ENCODE results near the gene ZNF554. TPM values are rescaled to one million over a fixed set of nuclear protein-coding genes. Genes with fewer than 3 reads are reported as not detected.

The ZNF554 gene
- total RNA-seq, 3 donors from 2014 or later (not counting 1 experiment from before 2014, with no cell fraction given), result 3.4 to 5.6 (median 3.7) TPM

DNA sequence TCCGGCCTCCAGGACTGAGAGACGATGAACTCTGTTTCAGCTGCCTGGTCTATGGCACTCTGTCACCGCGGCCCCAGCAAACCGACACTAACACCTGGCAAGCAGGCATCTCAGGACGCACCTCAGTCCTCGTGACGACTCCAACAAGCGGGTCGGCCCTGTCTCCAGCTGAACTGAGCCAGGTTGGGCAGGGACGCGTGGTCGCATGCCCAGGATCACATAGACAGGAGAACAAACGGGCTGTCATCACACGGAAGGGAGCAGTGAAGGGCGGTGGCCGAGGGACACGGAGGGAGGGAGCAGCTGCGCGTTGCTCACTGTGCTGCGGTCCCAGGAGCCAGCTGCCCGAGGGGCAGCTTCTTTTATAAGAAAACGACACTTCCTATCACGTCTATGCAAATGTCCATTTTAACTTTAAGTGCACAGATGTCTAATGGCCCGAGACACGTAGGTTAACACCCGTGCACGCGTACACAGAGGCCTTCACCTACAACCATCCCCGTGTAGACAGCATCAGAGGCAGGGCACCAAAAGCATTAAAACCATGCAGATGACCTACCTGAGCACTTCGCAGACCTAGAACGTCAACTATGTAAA is 45.5 kb upstream of the ZNF554 start:
- H3K27me3 ChIP-seq (ENCODE audit: control insufficient read depth, insufficient read depth, low read length), result no peaks in the 10 kb centered on the region
- intact Hi-C loops (cut with micrococcal nuclease), result no loop called here
- H3K27ac ChIP-seq (ENCODE audit: low read length), result no peak overlapping the region
- no peak overlapping the region for H3K4me3 ChIP-seq (ENCODE audit: low read length)
- H3K9me3 Mint-ChIP-seq, result no peaks in the 10 kb centered on the region
- H3K4me1 Mint-ChIP-seq, result peaks cover 20 to 25% of the 10 kb centered on the region in 2 donors
- H3K9me3 ChIP-seq (ENCODE audit: control insufficient read depth, insufficient read depth, low read length), result no peaks in the 10 kb centered on the region
- no peak overlapping the region for H3K4me3 Mint-ChIP-seq
- H3K27me3 Mint-ChIP-seq (ENCODE audit: low read depth in 2 of 2), result no peaks in the 10 kb centered on the region
- TF ChIP-seq, protein P1, sequence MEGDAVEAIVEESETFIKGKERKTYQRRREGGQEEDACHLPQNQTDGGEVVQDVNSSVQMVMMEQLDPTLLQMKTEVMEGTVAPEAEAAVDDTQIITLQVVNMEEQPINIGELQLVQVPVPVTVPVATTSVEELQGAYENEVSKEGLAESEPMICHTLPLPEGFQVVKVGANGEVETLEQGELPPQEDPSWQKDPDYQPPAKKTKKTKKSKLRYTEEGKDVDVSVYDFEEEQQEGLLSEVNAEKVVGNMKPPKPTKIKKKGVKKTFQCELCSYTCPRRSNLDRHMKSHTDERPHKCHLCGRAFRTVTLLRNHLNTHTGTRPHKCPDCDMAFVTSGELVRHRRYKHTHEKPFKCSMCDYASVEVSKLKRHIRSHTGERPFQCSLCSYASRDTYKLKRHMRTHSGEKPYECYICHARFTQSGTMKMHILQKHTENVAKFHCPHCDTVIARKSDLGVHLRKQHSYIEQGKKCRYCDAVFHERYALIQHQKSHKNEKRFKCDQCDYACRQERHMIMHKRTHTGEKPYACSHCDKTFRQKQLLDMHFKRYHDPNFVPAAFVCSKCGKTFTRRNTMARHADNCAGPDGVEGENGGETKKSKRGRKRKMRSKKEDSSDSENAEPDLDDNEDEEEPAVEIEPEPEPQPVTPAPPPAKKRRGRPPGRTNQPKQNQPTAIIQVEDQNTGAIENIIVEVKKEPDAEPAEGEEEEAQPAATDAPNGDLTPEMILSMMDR (IDR thresholded peaks at IDR 0.05), result no peak
- DNase-seq (no peak), ATAC-seq (no peak)
- H3K27ac Mint-ChIP-seq, result peak overlapping the region in 1 of 2 donors; percentile 95
- WGBS (ENCODE audit: insufficient coverage), result 93% methylated on average over 32 of the region's 32 CpGs
- H3K36me3 Mint-ChIP-seq, result no peaks in the 10 kb centered on the region
- peaks cover 28% of the 10 kb centered on the region for H3K4me1 ChIP-seq (ENCODE audit: control insufficient read depth, insufficient read depth, low read length)
- peaks cover 2% of the 10 kb centered on the region for H3K36me3 ChIP-seq (ENCODE audit: control insufficient read depth, insufficient read depth, low read length)

DNA sequence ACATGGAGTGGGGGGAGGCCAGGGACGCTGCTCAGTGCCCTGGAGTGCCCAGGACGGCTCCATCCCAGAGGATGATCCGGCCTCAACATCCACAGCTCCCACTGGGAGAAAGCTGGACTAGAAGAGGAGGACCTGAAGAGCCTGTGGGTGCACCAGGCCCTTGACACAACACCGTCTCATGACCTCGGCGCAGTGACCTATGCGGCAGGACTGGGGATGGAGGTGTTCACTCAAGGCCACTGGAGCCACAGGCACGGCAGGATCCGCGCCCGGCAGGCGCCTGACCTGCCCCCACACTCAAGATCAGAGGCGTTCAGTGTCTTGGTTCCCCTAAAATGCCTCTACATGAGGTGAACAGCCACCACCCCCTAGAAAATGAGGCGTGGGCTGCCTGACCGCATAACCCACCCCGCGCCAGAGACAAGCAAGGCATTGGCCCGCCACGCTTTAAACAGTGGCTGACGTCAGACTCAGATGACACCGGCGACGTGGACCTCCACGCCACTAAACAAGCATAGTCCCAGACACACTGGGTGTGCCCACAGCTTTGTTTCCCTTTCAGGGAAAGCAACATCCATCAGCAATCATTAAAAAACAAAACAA is 44.6 kb upstream of the ZNF554 start:
- H3K9me3 Mint-ChIP-seq, result no peaks in the 10 kb centered on the region
- peaks cover 28% of the 10 kb centered on the region for H3K4me1 ChIP-seq (ENCODE audit: control insufficient read depth, insufficient read depth, low read length)
- H3K27me3 Mint-ChIP-seq (ENCODE audit: low read depth in 2 of 2), result no peaks in the 10 kb centered on the region
- no peaks in the 10 kb centered on the region for H3K9me3 ChIP-seq (ENCODE audit: control insufficient read depth, insufficient read depth, low read length)
- peak in 2 of 3 donors; percentile 29 to 39 for ATAC-seq
- H3K4me3 Mint-ChIP-seq, result peak overlapping the region; percentile 87
- 83% methylated on average over 24 of the region's 24 CpGs for WGBS (ENCODE audit: insufficient coverage)
- TF ChIP-seq, protein P1 (IDR thresholded peaks at IDR 0.05), result no peak
- no peak overlapping the region for H3K4me3 ChIP-seq (ENCODE audit: low read length)
- intact Hi-C loops (cut with micrococcal nuclease), result no loop called here
- peak overlapping the region; percentile 83 for H3K27ac ChIP-seq (ENCODE audit: low read length)
- H3K36me3 Mint-ChIP-seq, result no peaks in the 10 kb centered on the region
- H3K36me3 ChIP-seq (ENCODE audit: control insufficient read depth, insufficient read depth, low read length), result peaks cover 2% of the 10 kb centered on the region
- peaks cover 21 to 26% of the 10 kb centered on the region in 2 donors for H3K4me1 Mint-ChIP-seq
- no peaks in the 10 kb centered on the region for H3K27me3 ChIP-seq (ENCODE audit: control insufficient read depth, insufficient read depth, low read length)
- DNase-seq, result no peak
- H3K27ac Mint-ChIP-seq, result peak overlapping the region; percentile 95 to 96

DNA sequence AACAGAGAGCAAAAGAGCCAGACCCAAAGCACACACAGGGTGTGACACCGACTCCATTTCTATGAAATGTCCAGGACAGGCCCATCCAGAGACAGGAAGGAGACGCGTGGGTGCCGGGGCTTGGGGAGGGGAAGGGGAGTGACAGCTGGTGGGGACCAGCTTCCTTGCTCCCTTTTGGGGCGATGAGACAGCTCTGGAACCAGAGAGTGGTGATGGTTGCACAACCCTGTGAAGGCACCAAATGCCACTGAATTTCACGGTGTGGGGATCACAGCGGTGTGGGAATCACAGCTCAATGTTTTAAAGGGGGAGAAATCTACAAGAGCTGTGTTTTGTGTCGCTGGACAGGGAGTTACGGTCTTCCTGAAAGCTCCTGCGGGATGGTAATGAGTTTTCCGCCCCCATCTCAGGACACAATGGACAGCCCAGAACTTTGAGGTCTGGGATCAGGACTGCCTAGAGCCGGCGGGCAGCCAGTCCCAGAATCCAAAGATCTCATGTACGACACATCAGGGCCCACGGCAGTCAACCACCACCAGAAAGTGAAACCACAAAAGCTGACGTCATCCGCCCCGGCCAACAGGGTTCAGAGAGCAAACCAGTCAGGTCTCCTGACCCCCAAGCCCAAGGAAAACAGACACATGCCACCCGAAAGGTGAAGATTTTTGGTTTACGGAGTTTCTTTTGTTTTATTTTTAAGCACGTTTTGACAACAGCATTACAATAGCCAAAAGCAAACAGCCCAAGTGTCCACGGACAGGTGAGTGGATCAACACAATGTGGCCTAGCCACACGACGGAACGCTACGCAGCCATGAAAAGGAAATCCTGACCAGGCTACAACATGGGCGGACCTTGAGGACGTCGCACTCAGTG is 43.9 kb upstream of the ZNF554 start:
- no peaks in the 10 kb centered on the region for H3K27me3 Mint-ChIP-seq (ENCODE audit: low read depth in 2 of 2)
- H3K4me1 ChIP-seq (ENCODE audit: control insufficient read depth, insufficient read depth, low read length), result peaks cover 23% of the 10 kb centered on the region
- TF ChIP-seq, protein P1 (IDR thresholded peaks at IDR 0.05), result no peak
- H3K4me3 Mint-ChIP-seq, result peak overlapping the region; percentile 87
- peaks cover 23 to 32% of the 10 kb centered on the region in 2 donors for H3K4me1 Mint-ChIP-seq
- ATAC-seq (peak; percentile 70 to 88 (median 79)), DNase-seq (peak; percentile 55 to 81)
- no peaks in the 10 kb centered on the region for H3K27me3 ChIP-seq (ENCODE audit: control insufficient read depth, insufficient read depth, low read length)
- peak overlapping the region; percentile 95 to 96 for H3K27ac Mint-ChIP-seq
- peaks cover 2% of the 10 kb centered on the region for H3K36me3 ChIP-seq (ENCODE audit: control insufficient read depth, insufficient read depth, low read length)
- intact Hi-C loops (cut with micrococcal nuclease), result no loop called here
- peak overlapping the region; percentile 5 for H3K4me3 ChIP-seq (ENCODE audit: low read length)
- H3K36me3 Mint-ChIP-seq, result no peaks in the 10 kb centered on the region
- no peaks in the 10 kb centered on the region for H3K9me3 ChIP-seq (ENCODE audit: control insufficient read depth, insufficient read depth, low read length)
- H3K9me3 Mint-ChIP-seq, result no peaks in the 10 kb centered on the region
- 42% methylated on average over 29 of the region's 29 CpGs for WGBS (ENCODE audit: insufficient coverage)
- H3K27ac ChIP-seq (ENCODE audit: low read length), result peak overlapping the region; percentile 83
